GM21723 (cell line): ENCODE results near the gene TPM2.

ENCODE experiments used
- ATAC-seq: cut with Tn5 transposase; IDR thresholded peaks from one replicate; pipeline ENCODE4 v1.9.1; 2021; ENCODE audit warnings: mild to moderate bottlenecking, moderate library complexity; ENCODE audit not compliant: unreplicated experiment

The TPM2 gene

DNA sequence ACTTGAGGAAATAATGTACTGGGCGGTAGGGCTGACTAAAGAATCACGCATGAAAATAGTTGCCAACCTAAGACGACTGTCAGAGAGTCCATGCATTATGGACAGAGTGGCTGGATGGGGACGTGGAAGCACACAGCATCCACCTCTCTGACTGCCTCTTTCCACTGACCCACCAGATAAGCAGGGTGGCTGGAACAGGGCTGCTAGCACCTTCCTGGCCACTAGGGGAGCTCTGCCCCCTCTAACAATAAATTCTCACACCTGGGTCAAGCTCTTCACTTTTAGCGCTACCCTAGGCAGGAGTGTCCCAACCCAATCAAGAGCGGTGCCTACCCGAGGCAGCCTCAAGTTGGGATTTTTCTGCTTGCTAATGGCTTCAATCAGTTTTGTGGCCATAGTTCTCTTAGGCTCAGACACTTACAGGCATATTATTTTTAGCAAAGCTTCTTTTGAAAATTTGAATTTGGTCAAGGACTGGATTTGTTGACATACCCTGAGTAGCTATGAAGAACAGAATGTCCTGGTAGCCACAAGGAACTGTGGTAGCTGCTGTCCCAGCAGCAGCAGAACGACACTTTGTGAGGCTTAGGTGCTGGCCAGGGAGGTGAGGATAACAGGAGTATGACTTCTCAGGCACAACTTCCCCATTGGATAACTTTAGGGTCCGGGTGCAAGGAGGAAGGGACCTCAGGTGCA, 6.9 kb upstream of the TPM2 start:
- ATAC-seq: peak; percentile 79

DNA sequence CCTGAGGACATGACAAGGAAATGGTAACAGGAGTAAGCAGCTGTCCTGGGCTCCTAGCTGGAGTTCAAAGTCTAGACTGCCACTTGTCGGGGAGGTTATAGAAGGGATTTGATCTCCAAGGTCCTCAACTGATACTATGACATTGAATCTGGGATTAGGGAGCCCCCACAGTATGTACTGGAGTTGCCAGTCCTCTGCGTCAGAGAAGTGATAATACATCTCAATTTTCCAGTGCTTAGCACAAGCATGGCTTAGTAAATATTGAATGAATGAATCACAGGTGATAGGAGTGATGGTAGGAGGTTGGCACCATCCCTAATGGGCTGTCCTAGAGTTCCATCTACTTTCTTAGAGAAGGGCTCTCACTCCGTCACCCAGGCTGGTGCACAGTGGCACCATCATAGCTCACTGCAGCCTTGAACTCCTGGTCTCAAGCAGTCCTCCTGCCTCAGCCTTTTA, 6.2 kb upstream of the TPM2 start:
- no peak for ATAC-seq

DNA sequence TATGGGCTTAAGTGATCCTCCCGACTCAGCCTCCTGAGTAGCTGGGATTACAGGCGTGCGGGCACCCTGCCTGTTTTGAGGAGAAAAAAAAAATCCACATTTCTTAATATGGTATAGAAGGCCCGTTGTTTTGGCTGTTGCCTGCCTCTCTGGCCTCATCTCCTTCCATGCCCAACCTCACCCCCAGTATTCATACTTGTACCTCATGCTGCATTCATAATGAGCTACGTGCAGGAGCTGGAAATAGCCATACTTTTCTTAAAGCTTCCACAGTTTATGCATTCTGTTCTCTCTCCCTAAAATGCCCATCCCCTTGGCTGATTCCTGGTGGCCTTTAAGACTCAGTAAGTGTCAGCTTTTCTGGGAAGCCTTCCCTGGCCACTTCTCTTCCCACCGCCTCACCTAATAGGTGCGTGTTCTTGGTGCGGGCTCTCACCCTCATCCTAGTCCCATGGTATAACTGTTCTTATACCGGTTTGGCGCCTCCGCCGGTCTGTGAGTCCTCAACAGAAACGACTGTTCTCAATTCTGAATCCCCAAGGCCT, 2.1 kb upstream of the TPM2 start:
- no peak for ATAC-seq

DNA sequence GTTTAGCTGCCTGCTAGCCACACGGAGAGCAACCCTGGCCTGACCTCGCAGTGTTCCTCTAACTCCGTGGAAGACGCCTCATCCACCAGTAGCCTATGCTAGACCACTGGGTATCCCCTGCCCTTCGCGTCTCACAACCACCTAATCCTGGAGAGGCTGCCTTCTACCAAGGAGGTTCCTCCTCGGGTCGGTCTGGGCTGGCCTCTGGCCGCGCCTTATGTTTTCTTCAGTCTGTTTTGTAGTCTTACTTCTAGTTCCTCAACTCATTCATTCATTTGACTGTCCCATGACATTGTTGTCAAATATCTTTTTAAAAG, 1.6 kb upstream of the TPM2 start:
- ATAC-seq: no peak

DNA sequence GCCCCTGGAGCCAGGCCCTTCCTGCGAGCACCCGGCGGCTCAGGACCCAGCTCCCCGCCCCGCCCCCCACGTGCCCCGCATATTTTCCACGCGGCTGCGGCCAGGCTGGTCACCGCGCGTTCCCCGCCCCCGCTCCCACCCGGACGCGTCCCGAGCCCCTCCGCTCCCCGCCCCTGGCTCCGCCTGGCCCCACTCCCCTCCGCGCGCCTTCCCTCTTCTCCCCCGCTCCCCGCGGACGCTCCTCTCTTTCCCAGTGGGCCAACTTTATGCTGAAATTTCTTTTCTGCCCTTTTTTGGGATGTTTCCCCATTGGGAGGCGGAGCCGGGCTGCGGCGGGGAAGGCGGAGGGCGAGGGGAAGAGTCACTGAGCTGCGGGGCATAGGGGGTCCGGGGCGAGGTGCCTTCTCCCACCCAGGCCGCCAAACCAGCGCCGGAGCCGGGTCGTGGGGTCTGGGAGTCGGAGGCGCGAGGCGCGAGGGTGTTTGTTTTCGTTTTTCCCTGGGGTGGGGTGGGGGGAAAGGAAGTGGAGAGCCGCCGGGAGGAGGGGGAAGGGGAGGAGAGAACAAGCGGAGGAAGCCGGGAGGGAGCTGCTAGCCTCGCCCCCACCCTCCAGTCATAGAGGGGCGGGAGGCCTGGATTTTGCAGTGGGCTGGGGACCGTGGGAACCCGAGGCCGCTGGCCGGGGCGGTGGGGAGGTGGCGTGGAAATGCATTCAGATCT, 1.0 kb upstream of the TPM2 start:
- no peak for ATAC-seq

DNA sequence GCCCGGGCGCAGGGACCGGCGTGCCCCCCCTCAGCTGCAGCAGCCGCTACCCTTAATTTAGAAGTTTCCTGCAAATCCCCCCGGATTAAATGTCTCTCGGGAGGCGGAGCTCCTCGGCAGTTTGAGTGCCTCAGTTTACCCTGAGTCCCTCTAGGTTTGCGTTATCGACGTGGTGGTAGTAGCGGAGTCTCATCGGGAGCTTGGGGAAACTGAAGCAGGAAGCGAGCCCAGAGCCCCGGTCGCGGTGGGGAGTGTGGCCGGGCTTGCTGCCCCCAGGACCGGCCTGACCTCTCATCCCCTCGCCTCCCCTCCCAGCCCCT, 529 bp upstream of the TPM2 start:
- ATAC-seq: no peak

DNA sequence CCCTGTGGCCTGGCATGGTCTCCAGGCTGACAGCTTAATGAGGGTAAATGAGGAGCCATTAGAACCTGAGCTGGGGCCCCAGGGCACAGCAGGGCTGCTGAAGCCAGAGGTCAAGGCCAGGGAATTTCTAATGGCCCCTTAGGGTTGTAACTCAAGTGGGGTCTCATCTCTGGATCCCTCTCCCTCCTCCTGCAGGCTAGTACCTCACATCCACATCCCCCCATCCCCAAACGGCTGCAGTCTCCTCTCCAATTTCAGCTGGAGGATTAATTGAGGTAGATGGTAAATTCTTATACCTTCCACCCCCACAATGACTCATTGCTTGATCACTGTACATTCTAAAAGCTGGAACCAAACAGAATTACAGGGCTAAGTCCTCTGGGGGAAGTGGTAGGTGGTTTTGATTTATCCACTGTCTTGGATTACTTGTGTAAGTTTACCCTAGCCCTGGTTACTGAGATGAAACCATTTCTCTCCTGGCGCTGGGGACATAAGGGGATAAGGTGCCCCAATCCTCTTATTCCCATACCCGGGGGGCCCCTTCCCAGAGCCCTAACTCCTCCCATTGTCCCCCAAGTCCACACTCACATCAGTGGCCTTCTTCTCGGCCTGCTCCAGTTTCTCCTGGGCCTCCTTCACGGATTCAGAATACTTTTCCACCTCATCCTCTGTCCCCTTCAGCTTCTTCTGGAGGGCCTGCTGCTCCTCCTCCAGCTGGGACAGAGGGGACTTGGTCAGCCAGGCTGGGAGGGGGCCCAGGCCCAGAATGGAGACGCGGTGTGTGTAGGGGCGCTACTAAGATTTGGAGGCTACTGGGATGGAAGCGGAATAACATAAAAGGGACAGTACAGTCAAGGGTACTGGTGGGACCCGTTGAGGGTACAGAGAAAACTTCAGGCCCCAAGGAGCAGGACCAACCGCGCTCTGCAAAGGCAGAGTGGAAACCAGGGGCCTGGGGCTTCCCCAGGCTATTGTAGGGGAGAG, 875 bp downstream of the TPM2 start:
- ATAC-seq: no peak

DNA sequence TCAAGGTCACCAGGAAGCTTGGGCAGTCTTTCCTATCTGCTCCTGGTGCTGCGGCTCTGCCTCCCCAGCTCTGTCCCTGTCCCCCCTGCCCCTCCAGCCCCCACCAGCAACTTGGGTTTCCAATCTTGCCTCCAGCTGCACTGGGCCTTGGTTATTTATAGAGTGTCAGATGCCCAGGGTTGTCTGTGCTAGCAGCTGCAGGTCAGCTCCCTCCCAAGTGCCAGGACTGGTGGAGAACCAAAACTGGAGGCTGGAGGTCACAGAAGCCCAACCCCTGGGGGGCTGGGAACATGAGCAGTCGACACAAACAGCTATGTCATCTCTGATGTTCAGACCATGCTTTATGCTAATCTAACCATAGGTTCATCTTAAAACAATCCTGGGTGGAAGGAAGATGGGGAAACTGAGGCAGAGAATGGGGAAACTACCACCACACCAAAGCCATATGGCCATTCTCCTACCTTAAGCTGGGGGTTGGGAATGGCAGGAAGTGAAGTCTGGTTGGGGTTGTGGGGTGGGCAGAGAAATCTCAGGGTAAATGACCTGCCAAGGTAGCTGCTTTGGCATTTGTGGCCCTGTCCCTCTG, 1.7 kb downstream of the TPM2 start:
- ATAC-seq: no peak

DNA sequence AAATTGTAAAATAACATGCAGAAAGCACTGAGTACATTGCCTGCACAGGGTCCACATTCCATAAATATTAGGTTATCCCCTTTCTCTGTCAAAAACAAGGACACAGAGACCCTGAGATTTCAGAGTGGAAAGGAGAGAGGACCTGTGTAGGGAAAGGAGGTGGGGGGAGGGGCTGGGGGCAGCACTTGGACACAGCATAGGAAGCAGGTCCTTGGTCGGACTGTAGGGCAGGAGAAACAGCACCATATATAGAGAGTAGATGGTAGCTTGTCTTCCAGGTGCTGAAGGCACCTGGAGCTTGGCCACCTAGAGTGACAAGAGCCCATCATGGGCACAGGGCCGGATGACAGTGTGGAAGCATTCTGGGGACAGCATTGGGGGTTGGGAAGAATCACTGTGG, 2.4 kb downstream of the TPM2 start:
- no peak for ATAC-seq

DNA sequence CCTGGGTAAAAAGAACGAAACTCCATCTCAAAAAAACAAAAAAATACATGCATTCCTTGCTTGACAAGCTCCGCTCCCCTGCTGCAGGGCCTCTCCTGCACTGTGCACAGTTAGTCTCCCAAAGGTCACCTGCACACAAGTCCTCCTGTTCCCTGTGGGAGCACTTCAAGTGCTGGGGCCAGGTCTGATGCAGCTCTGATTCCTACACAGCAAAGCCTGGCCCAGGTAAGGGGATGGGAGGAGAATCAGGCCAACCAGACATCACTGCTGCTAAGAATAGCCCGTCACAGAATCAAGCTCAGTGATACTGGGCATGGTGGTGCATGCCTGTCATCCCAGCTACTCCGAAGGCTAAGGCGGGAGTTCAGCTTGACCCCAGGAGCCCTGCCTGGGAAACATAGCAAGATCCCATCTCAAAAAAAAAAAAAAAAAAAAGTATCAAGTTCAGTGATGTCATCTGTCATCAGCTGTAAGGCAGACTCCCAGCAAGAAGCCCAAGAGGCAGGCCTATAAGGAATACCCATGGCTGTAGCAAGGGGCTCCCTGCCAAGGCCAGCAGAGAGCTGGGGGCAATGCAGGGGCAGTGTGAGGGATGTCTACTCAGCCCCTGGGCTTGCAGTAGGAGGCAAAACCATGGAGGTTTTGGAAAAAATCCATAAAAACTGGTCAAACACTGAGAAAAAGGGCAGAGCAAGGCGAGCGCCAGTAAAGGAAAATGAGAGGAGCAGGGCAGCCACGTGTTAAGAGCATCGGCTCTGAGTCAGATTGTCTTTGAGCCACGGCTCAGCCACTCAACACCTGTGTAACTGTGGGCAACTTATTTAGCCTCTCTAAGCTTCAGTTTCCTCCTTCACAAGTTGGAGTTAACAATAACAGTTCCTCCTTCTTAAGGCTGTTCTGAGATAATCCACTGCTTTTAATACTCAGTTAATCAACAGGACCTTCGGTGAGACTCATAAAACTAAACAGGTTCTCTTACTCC, 3.2 kb downstream of the TPM2 start:
- ATAC-seq: peak; percentile 53

DNA sequence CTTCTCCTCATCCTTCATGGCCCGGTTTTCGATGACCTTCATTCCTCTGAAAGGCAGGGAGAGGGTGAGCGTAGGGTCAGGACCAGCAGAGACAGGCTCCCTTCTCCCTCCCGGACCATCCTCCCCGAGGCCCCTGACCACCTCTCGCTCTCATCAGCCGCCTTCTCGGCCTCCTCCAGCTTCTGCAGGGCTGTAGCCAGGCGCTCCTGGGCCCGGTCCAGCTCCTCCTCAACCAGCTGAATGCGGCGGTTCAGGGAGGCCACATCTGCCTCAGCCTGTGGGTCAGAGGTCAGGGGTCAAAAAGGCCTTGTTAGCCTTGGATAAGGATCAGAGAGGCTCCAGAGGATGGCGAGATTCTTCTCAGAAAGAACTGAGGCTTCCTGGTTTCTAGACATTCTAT, 4.2 kb downstream of the TPM2 start:
- ATAC-seq: no peak

DNA sequence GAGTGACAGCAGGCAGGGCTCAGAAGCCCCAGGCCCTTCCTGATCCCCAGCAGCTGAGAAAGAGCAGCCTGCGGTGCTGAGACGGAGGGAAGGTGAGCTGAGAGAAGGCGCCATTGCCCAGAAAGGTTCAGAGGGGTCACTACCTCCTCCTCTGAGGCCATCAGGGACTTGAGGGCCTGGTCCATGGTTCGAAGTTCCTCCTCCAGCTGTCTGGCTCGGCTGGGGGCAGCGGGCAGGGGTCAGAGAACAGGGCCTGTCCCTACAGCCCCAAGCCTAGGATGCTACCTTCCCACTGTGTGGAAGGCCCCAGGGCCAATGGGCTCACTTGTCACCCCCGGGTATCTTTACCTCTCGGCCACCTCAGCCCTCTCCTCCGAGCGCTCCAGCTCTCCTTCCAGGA, 4.8 kb downstream of the TPM2 start:
- ATAC-seq: no peak

DNA sequence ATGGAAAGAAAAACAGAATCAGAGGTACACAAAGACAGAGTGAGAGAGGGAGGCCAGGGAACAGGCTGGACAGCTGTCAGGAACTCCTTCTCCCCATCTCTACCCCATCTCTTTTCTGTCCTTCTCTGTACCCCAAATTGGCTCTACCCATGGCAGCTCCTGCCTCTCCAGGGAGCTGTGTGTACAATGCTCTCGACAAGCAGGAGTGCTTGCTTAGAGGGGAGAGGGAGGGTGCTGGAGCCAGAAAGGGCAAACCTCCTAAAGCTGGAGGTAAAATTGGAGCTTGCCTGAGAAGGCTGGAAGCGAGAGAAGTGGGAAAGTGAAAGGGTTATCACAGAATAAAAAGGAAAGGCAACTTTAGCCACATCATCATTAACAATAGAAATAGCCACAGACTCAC, 6.4 kb downstream of the TPM2 start:
- no peak for ATAC-seq

DNA sequence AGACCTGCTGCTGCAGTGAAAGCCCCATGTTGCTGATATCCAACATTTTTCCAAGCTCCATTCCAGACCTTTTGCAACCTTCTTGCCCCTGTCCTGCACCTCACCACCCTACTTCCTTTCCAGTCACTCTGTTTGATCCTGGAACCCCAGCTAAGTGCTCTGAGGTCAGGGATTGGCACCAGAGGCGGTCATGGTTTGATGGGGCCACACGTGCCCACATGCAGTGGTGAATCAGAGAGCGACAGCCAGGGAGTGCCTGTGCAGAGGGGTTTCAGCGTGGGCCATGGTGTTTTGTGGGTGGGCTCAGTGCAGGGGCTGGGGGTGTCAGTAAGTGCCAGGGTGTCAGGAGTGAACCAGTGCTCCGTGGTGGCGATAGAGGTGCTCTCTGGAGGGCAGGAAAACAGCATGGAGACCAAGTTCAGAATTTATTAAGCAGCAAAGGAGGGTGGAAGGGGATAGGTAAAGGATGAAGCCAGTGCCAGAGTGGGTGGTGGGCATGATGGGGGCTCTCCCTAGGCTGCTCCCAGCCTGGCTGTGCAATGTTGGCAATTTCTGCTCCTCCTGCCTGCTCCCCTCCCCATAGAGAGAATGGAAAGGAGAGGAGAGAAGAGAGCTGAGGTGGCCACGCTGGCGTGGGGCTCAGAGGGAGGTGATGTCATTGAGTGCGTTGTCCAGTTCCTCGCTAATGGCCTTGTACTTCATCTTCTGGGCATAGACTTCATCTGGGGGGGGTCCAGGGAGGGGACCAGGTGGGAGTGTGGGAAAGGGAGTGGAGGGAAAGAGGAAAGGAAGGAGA, 7.0 kb downstream of the TPM2 start:
- ATAC-seq: no peak

DNA sequence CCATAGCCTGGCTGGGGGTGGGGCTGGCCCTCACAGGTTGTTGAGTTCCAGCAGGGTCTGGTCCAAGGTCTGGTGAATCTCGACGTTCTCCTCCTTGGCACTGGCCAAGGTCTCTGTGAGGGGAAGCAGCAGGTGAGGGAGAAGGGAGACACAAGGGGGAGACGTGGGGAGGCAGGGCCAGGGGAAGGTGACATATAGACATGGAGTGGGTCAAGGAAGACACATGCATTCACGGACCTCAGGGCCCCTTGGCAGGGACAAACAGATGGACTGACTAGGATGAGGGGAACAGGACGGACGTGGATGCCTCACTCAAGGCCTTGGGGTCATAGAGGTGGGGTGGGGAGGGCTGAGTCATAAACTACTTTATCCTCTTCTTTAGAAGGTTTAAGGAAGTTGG, 7.7 kb downstream of the TPM2 start:
- no peak for ATAC-seq

DNA sequence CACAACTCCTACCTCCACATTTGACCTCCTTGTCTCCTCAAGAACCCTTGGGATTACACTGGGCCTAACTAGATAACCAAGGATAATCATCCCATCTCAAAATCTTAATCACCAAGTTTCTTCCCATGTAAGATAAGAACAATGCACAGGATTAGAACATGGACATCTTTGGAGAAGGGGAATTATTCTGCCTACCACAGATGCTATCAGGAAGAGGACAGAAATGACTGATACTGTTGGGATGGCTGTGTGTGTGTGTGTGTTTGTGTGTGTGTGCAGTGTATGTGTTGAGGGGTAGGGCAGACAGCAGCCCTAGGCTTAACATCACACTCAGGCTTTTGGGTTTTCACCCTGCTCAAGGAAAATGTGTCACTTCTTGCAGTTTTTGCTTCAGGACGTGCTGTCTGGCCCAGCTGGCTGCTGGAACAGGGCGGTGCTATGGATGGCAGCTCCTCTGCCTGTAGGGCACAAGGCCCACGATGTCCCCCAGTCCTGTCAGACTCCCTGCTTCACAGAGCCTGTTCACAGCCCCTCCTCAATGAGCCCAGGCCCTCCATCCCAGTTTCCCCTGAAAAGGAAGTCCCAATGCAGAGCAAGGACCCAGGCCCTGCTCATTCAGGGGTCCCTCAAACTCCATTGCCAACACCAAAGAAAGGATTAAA, 8.3 kb downstream of the TPM2 start:
- no peak for ATAC-seq

DNA sequence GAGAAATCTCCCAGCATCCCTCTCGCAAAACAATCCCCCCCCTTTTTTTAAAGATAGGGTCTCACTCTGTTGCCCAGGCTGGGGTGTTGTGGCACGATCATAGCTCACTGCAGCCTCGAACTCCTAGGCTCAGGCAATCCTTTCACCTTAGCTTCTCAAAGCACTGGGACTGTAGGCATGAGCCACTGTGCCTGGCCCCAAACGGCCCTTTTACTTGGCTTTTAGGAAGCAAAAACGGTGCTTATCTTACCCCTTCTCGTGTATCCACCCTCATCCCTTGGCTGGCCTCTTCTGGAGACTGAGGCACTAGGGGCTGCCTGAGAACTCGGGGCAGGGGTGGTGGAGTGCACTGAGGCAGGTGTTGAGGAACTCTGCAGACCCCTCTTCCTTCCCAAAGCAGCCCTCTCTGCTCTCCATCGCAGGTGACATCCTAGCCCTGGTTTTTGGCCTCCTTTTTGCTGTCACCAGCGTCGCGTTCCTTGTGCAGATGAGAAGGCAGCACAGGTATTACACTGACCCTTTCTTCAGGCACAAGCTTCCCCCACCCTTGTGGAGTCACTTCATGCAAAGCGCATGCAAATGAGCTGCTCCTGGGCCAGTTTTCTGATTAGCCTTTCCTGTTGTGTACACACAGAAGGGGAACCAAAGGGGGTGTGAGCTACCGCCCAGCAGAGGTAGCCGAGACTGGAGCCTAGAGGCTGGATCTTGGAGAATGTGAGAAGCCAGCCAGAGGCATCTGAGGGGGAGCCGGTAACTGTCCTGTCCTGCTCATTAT, 9.2 kb downstream of the TPM2 start:
- ATAC-seq: no peak

DNA sequence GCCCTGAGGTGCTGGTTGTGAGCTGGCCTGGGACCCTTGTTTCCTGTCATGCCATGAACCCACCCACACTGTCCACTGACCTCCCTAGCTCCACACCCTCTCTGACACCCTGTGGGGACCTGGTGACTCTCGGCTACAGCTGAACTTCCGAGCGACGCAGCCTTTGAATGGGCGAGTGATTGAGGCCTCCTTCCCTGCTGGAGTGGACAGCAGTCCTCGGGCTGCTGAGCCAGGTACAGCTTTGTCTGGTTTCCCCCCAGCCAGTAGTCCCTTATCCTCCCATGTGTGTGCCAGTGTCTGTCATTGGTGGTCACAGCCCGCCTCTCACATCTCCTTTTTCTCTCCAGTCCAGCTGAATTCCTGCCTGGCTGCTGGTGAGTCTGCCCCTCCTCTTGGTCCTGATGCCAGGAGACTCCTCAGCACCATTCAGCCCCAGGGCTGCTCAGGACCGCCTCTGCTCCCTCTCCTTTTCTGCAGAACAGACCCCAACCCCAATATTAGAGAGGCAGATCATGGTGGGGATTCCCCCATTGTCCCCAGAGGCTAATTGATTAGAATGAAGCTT, 9.9 kb downstream of the TPM2 start:
- ATAC-seq: no peak
